Measurements from ENCODE around the gene PIR.

DNA sequence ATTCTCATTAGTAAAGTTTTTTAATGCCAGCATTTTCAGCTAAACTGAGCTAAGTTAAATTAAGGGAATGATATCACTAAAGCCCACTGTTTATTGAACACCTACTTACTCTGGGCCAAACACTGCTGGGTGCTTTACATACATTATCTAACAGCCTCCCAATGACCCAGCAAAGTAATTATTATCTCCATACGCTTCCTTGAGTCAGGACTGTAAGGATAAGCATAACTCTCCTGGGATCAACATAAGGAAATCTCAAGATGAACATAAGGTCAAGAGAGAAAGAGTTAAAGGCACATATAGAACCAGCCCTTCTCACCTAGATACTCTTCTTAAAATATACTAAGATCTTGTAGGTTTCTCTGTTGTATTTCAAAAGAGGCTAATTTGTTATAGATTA lies 21.1 kb upstream of the PIR start:
- TF ChIP-seq, protein P1, sequence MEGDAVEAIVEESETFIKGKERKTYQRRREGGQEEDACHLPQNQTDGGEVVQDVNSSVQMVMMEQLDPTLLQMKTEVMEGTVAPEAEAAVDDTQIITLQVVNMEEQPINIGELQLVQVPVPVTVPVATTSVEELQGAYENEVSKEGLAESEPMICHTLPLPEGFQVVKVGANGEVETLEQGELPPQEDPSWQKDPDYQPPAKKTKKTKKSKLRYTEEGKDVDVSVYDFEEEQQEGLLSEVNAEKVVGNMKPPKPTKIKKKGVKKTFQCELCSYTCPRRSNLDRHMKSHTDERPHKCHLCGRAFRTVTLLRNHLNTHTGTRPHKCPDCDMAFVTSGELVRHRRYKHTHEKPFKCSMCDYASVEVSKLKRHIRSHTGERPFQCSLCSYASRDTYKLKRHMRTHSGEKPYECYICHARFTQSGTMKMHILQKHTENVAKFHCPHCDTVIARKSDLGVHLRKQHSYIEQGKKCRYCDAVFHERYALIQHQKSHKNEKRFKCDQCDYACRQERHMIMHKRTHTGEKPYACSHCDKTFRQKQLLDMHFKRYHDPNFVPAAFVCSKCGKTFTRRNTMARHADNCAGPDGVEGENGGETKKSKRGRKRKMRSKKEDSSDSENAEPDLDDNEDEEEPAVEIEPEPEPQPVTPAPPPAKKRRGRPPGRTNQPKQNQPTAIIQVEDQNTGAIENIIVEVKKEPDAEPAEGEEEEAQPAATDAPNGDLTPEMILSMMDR (IDR thresholded peaks at IDR 0.05): no peak
- TF ChIP-seq POLR2AphosphoS5 (IDR thresholded peaks at IDR 0.05) (no peak), POLR2A (IDR thresholded peaks at IDR 0.05) (no peak), EP300 (IDR thresholded peaks at IDR 0.05) (no peak)
